Muscle layer of duodenum (tissue), 2 donors: ENCODE measurements around the gene FOXA2.

Experiments
- H3K27ac ChIP-seq: one replicate; pipeline ENCODE4 v1.7.0; 2013; ENCODE audit warnings: mild to moderate bottlenecking, low read length
- H3K27me3 ChIP-seq: one replicate; pipeline ENCODE4 v1.7.0; 2013; ENCODE audit warnings: low read depth, mild to moderate bottlenecking, control low read depth, low read length
- H3K36me3 ChIP-seq, 2 donors: one replicate each; pipeline ENCODE4 v1.7.0; 2013; ENCODE audit warnings: low read length in 2 of 2, control low read depth in 1 of 2, mild to moderate bottlenecking in 1 of 2; ENCODE audit not compliant: insufficient read depth in 2 of 2, control insufficient read depth in 1 of 2
- H3K4me1 ChIP-seq, 2 donors: one replicate each; pipeline ENCODE4 v1.7.0; 2013; ENCODE audit warnings: low read length in 2 of 2, mild to moderate bottlenecking in 2 of 2, control low read depth in 1 of 2, moderate library complexity in 1 of 2; ENCODE audit not compliant: insufficient read depth in 2 of 2, control insufficient read depth in 1 of 2
- H3K4me3 ChIP-seq, 2 donors: one replicate each; pipeline ENCODE4 v1.7.0; 2013; ENCODE audit warnings: low read length in 2 of 2, low read depth in 1 of 2, mild to moderate bottlenecking in 1 of 2
- H3K9me3 ChIP-seq, 2 donors: one replicate each; pipeline ENCODE4 v1.7.0; 2013; ENCODE audit warnings: low read length in 2 of 2, control low read depth in 1 of 2, mild to moderate bottlenecking in 1 of 2; ENCODE audit not compliant: control insufficient read depth in 1 of 2
- donor health status: healthy.

The FOXA2 gene

DNA sequence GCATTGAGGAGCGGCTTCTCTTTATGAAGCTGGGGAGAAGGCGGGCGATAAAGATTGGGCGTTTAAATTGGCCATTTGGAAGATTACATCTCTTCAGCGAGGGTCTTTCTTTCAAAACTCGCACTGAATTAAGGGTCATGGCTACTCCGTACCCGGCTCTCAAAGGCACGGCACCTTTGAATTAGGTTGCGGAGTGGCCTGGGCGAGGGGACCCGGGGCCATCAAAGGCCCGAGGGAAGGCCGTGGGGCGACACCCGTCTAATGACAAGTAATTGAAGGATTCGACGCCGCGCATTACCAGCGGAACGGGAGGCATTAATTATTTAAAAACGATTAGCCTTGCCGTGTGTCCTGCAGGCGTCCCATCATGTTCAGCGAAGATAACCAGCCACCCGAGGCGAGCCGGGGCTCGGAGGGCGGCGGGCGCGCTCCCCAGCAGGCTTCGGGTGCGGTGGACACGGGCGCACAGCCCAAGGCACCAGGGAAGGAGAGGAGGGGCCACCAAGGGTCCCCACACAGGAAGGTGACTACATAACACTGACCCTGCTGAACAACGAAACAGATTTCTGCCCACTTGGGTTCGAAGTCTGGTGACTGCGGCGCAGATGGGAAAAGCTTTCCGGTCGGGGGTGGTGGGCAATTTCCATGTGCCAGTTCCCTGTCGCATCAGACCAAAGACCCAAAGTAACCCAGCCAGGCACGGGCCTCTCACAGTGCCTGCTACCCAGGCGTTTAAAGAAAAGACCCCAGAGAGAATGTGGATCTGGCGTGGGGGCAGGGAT, 7.4 kb downstream of the FOXA2 start:
- H3K27ac ChIP-seq, result no peak overlapping the region
- no peak overlapping the region for H3K4me3 ChIP-seq
- H3K27me3 ChIP-seq, result peaks cover 82% of the 10 kb centered on the region
- peaks cover 0 to 17% of the 10 kb centered on the region in 2 donors for H3K4me1 ChIP-seq
- H3K36me3 ChIP-seq, result no peaks in the 10 kb centered on the region
- H3K9me3 ChIP-seq, result no peaks in the 10 kb centered on the region

DNA sequence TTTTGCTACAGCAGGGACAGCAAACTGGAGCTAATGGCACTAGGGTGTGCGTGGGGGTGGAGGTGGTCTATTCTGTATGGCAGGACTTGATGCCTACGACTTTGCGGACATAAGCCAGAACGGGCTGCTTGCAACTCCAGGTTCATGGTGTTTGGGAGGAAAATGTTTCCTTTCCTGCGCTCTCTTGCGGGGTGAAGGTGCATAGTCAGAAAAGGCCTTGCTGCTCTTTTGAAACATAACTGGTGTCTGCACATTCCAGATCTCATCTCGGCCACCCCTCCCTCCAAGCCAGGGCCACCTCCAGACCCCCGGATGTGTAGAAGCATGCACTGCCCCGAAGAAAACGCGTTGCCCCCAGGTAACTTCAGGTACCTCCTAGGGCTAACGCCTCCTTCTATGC, 8.1 kb downstream of the FOXA2 start:
- no peak overlapping the region for H3K4me3 ChIP-seq
- H3K9me3 ChIP-seq, result no peaks in the 10 kb centered on the region
- H3K36me3 ChIP-seq, result no peaks in the 10 kb centered on the region
- H3K27ac ChIP-seq, result no peak overlapping the region
- peaks cover 83% of the 10 kb centered on the region for H3K27me3 ChIP-seq
- peaks cover 0 to 17% of the 10 kb centered on the region in 2 donors for H3K4me1 ChIP-seq

DNA sequence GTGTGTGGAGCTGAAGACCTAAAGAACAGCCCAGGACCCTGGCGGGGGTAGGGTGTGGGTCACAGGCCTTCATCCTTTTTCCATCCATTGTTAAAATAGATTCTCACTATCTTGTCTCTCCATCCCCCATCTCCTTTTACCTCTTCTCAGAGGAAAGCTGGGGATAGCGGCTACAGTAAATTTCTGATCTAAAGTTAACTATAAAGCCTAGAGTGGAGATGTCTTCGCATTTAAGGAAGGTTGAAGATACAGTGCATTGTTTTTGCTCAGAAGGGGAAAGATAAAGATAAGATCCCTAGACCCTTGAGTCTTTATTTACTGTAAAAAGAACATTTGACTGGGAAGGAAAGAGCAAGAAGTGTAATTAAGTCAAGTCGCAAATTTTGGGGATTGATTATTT, 8.6 kb downstream of the FOXA2 start:
- Histone ChIP-seq H3K4me3 (no peak overlapping the region), H3K36me3 (no peaks in the 10 kb centered on the region), H3K27me3 (peaks cover 84% of the 10 kb centered on the region), H3K4me1 (peaks cover 0 to 17% of the 10 kb centered on the region in 2 donors), H3K9me3 (no peaks in the 10 kb centered on the region), H3K27ac (no peak overlapping the region)

DNA sequence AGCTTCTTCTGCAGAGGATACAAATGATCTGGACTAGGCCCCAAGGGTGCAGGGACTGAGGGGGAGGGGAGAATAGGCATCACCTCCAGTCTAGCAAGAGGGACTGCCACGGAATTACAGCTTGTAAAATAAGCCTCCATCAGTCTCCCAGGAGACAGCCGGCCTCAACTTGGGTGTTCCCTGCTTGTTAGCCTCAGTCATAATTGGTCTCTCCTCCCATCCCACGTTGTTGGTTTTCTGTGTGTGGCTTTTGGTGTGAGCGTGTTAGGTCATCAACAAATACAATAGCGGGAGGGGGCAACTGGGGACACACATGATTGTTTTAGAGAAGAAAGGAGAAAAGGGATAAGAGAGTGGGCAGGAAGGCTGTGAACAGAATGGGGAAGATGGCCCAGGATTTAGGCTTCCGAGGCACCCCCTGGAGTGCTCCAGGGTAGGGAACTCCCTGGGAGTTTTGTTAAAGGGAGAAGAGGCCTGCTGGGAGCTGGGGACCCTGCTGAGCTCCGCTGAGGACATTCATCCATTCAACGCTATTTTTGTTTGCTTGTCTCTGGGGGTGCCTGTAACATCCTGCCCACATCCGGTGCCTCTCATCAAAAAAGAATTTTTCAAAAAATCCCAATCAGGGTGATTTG, 9.2 kb downstream of the FOXA2 start:
- Histone ChIP-seq H3K27me3 (peaks cover 78% of the 10 kb centered on the region), H3K9me3 (no peaks in the 10 kb centered on the region), H3K27ac (no peak overlapping the region), H3K36me3 (no peaks in the 10 kb centered on the region), H3K4me1 (peaks cover 0 to 17% of the 10 kb centered on the region in 2 donors), H3K4me3 (no peak overlapping the region)

DNA sequence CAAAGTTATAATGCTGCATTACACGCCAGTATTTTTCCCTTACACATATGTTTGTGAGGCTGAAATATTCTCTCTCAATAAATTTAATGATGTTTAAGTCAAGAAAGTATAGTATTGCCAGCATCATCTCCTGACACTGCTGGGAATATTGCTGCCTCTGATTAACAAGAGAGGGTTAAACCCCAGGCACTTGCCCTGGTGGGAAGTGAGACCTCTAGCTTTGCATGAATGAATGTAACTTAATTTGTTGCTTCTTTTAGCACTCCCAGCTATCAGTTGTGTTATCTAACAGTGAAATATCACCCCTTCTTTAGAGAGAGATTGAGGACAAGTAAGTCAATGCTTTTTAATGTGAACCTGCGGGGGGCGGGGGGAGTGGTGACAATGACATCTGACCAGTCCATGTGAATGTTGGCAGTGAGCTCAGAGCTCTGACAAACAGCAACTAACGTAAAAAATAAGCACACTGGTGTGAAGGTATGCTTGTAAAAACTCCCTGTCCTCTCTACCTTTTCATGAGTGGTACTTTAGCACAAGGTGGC, 9.8 kb downstream of the FOXA2 start:
- H3K36me3 ChIP-seq, result no peaks in the 10 kb centered on the region
- no peak overlapping the region for H3K27ac ChIP-seq
- H3K4me1 ChIP-seq, result peaks cover 0 to 17% of the 10 kb centered on the region in 2 donors
- H3K9me3 ChIP-seq, result no peaks in the 10 kb centered on the region
- H3K27me3 ChIP-seq, result peaks cover 77% of the 10 kb centered on the region
- no peak overlapping the region for H3K4me3 ChIP-seq

DNA sequence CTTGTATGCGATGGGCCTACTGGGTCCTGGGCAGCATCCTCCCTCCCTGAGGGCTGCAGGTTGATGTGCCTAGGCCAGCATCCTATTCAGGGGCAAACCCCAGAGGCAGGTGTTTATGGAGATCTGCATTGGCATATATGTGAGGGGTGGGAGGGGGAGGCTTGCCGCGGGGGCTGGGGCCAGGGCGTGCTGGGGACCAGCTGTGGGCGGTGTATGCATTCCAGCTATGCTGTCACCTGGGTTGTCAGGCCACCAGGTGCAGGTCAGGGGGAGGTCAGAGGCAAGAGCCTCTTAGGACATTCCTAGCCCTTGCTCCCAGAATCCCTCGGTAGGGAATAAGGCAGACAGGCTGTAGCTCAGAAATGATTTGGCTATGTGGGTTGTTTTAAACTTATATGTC, 11.9 kb downstream of the FOXA2 start:
- Histone ChIP-seq H3K27me3 (peaks cover 80% of the 10 kb centered on the region), H3K4me1 (peaks cover 0 to 12% of the 10 kb centered on the region in 2 donors)

DNA sequence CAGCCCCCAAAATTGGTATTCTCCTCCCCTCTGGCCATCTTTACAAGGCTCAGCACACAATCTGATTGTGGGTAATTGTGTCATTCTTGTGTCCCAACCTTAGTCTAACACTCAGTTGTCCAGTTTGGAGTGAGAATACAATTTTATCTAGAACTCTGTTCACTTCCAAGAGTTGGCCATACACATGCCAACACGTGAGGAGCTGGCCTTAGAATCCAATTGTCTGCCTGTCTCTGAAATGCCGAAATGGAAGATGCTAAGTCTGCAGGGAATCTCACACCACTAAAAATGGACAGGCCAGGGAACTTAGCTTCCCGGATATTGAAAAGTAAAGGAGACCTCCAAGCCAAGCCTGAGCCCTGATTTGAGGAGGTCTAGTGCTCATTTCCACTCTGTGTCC, 12.3 kb downstream of the FOXA2 start:
- H3K9me3 ChIP-seq, result no peaks in the 10 kb centered on the region
- peaks cover 0 to 12% of the 10 kb centered on the region in 2 donors for H3K4me1 ChIP-seq
- no peak overlapping the region for H3K4me3 ChIP-seq
- H3K27me3 ChIP-seq, result peaks cover 80% of the 10 kb centered on the region
- no peaks in the 10 kb centered on the region for H3K36me3 ChIP-seq
- no peak overlapping the region for H3K27ac ChIP-seq

More for the DNA sequence above, 11.9 kb downstream of the FOXA2 start:
- H3K9me3 ChIP-seq, result no peaks in the 10 kb centered on the region
- no peaks in the 10 kb centered on the region for H3K36me3 ChIP-seq
- no peak overlapping the region for H3K4me3 ChIP-seq
- H3K27ac ChIP-seq, result no peak overlapping the region

DNA sequence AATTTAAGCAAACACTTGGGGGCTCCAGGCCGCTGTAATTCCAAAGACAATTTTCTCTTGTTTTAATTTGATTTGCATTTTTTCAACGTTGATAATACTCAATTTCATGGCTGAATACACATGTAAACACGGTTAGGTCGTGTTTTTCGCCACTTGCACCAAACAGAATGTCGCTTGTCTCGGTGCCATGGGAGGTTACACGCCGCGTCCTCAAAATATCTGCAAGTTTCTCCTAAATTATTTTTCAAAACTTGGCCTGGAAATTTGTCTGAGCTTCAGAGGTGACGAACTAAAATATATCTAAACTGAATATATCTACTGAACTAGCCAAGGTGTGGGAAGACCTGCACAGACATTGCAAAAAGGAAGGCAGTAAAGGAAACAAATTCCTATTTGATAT, 15.0 kb downstream of the FOXA2 start:
- Histone ChIP-seq H3K4me3 (no peak overlapping the region), H3K4me1 (peaks cover 0 to 12% of the 10 kb centered on the region in 2 donors), H3K27ac (no peak overlapping the region), H3K27me3 (peaks cover 69% of the 10 kb centered on the region), H3K36me3 (no peaks in the 10 kb centered on the region), H3K9me3 (no peaks in the 10 kb centered on the region)

DNA sequence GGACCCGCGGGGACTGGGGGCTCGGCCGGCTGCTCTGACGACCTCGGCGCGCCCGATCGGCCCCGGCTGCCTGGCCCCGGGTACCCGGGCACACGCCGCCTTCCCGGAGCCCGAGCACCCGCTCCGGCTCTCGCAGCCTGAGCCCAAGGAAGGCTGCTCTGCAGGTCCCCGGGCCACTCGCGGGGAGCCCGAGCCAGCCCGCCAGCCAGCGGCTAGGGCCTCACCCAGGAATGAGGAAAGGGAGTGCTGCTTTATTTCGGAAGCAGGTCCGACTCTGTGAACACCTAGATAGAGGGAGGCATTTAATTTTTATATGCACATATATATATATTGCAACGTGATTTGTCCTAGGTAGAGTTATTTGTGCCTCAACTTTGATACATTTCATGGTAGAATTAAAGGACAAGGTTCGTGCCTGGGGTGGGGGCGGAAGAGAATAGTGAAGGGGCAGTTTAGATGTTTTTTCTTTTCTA, 15.5 kb downstream of the FOXA2 start:
- H3K36me3 ChIP-seq, result no peaks in the 10 kb centered on the region
- peaks cover 69% of the 10 kb centered on the region for H3K27me3 ChIP-seq
- H3K27ac ChIP-seq, result no peak overlapping the region
- no peaks in the 10 kb centered on the region for H3K9me3 ChIP-seq
- H3K4me1 ChIP-seq, result peaks cover 0 to 12% of the 10 kb centered on the region in 2 donors
- H3K4me3 ChIP-seq, result no peak overlapping the region

DNA sequence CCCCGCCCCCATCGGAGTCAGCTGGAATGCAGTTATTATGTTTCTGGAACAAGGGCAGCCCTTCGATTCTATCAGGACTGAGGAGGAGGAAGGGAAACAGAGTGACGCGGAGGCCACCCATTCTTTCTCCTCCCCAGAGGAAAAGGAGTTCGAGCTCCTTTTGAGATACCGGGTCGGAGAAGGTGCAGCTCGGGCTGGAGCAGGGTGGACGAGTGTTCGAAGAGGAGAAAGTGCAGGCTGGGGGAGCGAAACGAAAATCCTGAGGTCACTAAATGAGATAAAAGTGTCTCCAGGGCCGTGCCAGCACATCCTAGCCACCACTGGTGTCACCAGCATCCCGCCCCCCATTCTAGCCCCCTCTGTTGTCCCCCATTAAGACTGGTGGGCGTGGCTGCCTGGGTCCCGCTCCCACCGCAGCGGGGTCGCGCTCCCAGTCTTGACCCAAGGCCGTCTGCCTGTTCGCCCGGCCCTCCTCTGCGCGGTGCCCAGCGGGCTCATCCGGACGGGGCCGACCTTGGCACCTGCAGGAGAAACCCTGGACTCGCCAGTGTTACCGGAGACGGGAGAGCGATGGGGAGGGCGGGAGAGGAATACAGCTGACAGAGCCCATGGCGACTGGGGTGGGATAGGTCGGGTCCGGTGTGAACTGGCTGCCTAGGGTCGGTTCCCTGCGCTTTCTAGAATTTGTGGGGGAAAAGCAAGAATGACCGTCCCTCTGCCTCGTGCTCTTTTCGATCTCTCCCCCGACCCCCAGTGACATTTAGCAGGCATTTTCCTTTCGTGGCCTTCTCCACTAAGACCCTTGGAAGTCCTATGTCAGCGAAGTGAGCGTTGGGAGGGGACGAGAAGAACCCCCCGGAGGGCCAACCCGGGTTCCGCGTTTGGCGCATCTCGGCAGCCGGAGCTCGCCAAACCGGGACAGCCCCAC, 16.2 kb downstream of the FOXA2 start:
- no peaks in the 10 kb centered on the region for H3K36me3 ChIP-seq
- H3K4me3 ChIP-seq, result no peak overlapping the region
- H3K4me1 ChIP-seq, result peaks cover 0 to 12% of the 10 kb centered on the region in 2 donors
- no peak overlapping the region for H3K27ac ChIP-seq
- no peaks in the 10 kb centered on the region for H3K9me3 ChIP-seq
- peaks cover 65% of the 10 kb centered on the region for H3K27me3 ChIP-seq
